K562 (cell line): ENCODE data around the gene ARID3A. TPM values are rescaled to one million over a fixed set of nuclear protein-coding genes. Genes with fewer than 3 reads are reported as not detected.

ENCODE experiments used
- ARID4B ChIP-seq: sonication (generic); formaldehyde crosslinking; IDR thresholded peaks from 2 replicates; pipeline ENCODE4 v1.8.0; 2022; ENCODE audit warnings: mild to moderate bottlenecking, missing genetic modification reagents
- ELF2 ChIP-seq: fragments of 250-450 bp; sonication (Bioruptor Pico); IDR thresholded peaks from 2 replicates; pipeline ENCODE4 v1.5.0; 2021; ENCODE audit warnings: mild to moderate bottlenecking
- HDAC1 ChIP-seq, 2 experiments: fragments of 450-650 bp; IDR thresholded peaks; 2 replicates each; pipeline ENCODE4 v1.6.1; 2016 to 2017; ENCODE audit warnings: inconsistent platforms in 1 of 2, mild to moderate bottlenecking in 1 of 2, moderate library complexity in 1 of 2
- HDAC3 ChIP-seq: fragments of 450-650 bp; IDR thresholded peaks from 2 replicates; pipeline ENCODE4 v1.6.1; 2018; ENCODE audit warnings: borderline replicate concordance, mild to moderate bottlenecking, moderate library complexity; ENCODE audit not compliant: partially characterized antibody
- MIER1 ChIP-seq: fragments of 450-650 bp; IDR thresholded peaks from 2 replicates; pipeline ENCODE4 v1.6.1; 2016; ENCODE audit warnings: antibody characterized with exemption, mild to moderate bottlenecking, low read depth
- OTX1 ChIP-seq: fragments of 450-650 bp; formaldehyde crosslinking; IDR thresholded peaks from 2 replicates; pipeline ENCODE4 v1.4.0; 2022; ENCODE audit warnings: mild to moderate bottlenecking
- PML ChIP-seq: IDR thresholded peaks from 2 replicates; pipeline ENCODE4 v1.6.1; 2012; ENCODE audit warnings: low read length, inconsistent platforms
- PRMT5 ChIP-seq: sonication (generic); formaldehyde crosslinking; IDR thresholded peaks from 2 replicates; pipeline ENCODE4 v1.5.0; 2020; ENCODE audit warnings: missing genetic modification reagents
- PRPF4 ChIP-seq: fragments of 200-400 bp; formaldehyde crosslinking; IDR thresholded peaks from one replicate; pipeline ENCODE4 v1.6.1; 2017; ENCODE audit warnings: low read length, low read depth, mild to moderate bottlenecking; ENCODE audit not compliant: insufficient read depth, poor library complexity, severe bottlenecking
- SLC30A9 ChIP-seq: fragments of 250-450 bp; sonication (Bioruptor Pico); IDR thresholded peaks from 2 replicates; pipeline ENCODE4 v1.8.0; 2022; ENCODE audit warnings: mild to moderate bottlenecking, moderate library complexity
- TCF7 ChIP-seq: sonication (generic); IDR thresholded peaks from 2 replicates; pipeline ENCODE4 v1.6.1; 2016; ENCODE audit warnings: antibody characterized with exemption, borderline replicate concordance
- ZNF77 ChIP-seq: fragments of 250-450 bp; sonication (Bioruptor Pico); IDR thresholded peaks from 2 replicates; pipeline ENCODE4 v1.5.0; 2020
- polyA plus RNA-seq, 8 experiments: library from polyadenylated mRNA; depleted of rRNA in 4 of 8; stranded (reverse) in 5 of 8; unstranded in 3 of 8; fragments of >200 nt; fragmentation: Nextera tagmentation in 2 of 8; fragmentation: Illumina TruSeq in 1 of 8; extraction: Ambion mirVana in 2 of 8; extraction: Trizol in 1 of 8; gene quantifications; 2 replicates each; pipeline versions ENCODE4 v1.2.1 to v1.2.3, GENCODE V29; 2011 to 2014; ENCODE audit warnings: inconsistent platforms in 1 of 8, missing spikeins in 1 of 8
- total RNA-seq, 7 experiments: library from RNA; depleted of rRNA in 6 of 7; stranded (reverse); fragments of >200 nt in 6 of 7; fragmentation: Illumina TruSeq in 2 of 7; extraction: Trizol in 2 of 7; gene quantifications; 2 replicates each; pipeline versions ENCODE4 v1.2.1 to v1.2.3, GENCODE V29; 2011 to 2021; ENCODE audit warnings: low replicate concordance in 1 of 7
- TF ChIP-seq, protein P1 (sequence below): fragments of 250-450 bp; sonication (Bioruptor Pico); IDR thresholded peaks from 2 replicates; pipeline ENCODE4 v1.8.0; 2022; ENCODE audit warnings: moderate library complexity, mild to moderate bottlenecking, inconsistent platforms
- TF ChIP-seq, protein P2 (sequence below): sonication (generic); formaldehyde crosslinking; IDR thresholded peaks from 2 replicates; pipeline ENCODE4 v1.8.1; 2023; ENCODE audit warnings: missing genetic modification reagents, mild to moderate bottlenecking, borderline replicate concordance
- TF ChIP-seq, protein P3 (sequence below): sonication (generic); formaldehyde crosslinking; IDR thresholded peaks from 2 replicates; pipeline ENCODE4 v1.8.0; 2022; ENCODE audit warnings: missing genetic modification reagents, mild to moderate bottlenecking, moderate library complexity, borderline replicate concordance
- TF ChIP-seq, protein P4 (sequence below): sonication (generic); formaldehyde crosslinking; IDR thresholded peaks from 2 replicates; pipeline ENCODE4 v1.9.0; 2022; ENCODE audit warnings: mild to moderate bottlenecking, missing genetic modification reagents

Gene ARID3A
- total and polyA plus RNA-seq, 9 of the 15 experiments (the other 6 are each of a cell fraction or from before 2014, with no cell fraction given) = 1.4 to 118 (median 31.2) TPM

DNA sequence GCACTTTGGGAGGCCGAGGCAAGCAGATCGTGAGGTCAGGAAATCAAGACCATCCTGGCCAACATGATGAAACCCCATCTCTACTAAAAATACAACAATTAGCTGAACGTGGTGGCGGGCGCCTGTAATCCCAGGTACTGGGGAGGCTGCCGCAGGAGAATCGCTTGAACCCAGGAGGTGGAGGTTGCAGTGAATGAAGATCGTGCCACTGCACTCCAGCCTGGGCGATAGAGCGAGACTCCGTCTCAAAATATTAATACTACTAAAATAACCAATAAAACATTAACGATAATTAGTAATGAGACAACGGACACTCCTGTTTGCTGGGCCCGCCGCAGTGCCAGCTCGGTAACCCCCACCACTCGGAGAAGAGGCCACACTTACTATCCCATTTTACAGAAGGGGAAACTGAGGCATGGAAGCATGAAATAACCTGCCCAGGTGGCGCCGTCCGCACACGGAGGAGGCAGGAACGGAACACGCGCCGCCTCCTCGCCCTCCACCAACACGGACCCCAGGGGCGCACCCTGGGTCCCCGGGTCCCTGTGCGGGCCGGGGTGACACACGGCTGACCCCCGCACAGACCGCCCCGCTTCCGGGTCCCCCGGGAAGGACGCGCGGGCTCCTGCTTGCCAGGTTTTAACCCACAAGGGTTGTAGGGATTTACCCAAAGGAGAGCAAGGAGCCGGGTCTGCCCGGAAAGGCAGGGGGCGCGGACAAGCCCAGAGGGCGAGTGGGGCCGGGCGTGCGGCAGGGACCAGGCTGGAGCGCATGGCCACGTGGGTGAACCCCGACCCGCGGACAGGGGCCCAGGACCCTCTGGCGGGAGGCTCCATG is 14.4 kb upstream of the ARID3A start (continued):
- TF ChIP-seq OTX1 (CRISPR knock-in tag) (no peak), PRPF4 (no peak), ZNF77 (no peak), PML (no peak), ARID4B (CRISPR knock-in tag) (peak; percentile 48; the same call in 1 of the 2 replicates), HDAC1 (IDR thresholded peaks at IDR 0.05) (peak in 1 of 2 experiments; percentile 66; a peak in 1 of 4 replicates), HDAC3 (no peak), TCF7 (no peak), MIER1 (no peak; the same call in 1 of the 2 replicates), SLC30A9 (no peak), ELF2 (CRISPR knock-in tag) (no peak), PRMT5 (CRISPR knock-in tag) (no peak)
- TF ChIP-seq, protein P1, sequence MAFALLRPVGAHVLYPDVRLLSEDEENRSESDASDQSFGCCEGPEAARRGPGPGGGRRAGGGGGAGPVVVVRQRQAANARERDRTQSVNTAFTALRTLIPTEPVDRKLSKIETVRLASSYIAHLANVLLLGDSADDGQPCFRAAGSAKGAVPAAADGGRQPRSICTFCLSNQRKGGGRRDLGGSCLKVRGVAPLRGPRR = no peak
- TF ChIP-seq, protein P2, sequence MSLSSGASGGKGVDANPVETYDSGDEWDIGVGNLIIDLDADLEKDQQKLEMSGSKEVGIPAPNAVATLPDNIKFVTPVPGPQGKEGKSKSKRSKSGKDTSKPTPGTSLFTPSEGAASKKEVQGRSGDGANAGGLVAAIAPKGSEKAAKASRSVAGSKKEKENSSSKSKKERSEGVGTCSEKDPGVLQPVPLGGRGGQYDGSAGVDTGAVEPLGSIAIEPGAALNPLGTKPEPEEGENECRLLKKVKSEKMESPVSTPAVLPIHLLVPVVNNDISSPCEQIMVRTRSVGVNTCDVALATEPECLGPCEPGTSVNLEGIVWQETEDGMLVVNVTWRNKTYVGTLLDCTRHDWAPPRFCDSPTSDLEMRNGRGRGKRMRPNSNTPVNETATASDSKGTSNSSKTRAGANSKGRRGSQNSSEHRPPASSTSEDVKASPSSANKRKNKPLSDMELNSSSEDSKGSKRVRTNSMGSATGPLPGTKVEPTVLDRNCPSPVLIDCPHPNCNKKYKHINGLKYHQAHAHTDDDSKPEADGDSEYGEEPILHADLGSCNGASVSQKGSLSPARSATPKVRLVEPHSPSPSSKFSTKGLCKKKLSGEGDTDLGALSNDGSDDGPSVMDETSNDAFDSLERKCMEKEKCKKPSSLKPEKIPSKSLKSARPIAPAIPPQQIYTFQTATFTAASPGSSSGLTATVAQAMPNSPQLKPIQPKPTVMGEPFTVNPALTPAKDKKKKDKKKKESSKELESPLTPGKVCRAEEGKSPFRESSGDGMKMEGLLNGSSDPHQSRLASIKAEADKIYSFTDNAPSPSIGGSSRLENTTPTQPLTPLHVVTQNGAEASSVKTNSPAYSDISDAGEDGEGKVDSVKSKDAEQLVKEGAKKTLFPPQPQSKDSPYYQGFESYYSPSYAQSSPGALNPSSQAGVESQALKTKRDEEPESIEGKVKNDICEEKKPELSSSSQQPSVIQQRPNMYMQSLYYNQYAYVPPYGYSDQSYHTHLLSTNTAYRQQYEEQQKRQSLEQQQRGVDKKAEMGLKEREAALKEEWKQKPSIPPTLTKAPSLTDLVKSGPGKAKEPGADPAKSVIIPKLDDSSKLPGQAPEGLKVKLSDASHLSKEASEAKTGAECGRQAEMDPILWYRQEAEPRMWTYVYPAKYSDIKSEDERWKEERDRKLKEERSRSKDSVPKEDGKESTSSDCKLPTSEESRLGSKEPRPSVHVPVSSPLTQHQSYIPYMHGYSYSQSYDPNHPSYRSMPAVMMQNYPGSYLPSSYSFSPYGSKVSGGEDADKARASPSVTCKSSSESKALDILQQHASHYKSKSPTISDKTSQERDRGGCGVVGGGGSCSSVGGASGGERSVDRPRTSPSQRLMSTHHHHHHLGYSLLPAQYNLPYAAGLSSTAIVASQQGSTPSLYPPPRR (CRISPR knock-in tag) = no peak
- TF ChIP-seq, protein P3, sequence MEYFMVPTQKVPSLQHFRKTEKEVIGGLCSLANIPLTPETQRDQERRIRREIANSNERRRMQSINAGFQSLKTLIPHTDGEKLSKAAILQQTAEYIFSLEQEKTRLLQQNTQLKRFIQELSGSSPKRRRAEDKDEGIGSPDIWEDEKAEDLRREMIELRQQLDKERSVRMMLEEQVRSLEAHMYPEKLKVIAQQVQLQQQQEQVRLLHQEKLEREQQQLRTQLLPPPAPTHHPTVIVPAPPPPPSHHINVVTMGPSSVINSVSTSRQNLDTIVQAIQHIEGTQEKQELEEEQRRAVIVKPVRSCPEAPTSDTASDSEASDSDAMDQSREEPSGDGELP = peak; percentile 54
- TF ChIP-seq, protein P4, sequence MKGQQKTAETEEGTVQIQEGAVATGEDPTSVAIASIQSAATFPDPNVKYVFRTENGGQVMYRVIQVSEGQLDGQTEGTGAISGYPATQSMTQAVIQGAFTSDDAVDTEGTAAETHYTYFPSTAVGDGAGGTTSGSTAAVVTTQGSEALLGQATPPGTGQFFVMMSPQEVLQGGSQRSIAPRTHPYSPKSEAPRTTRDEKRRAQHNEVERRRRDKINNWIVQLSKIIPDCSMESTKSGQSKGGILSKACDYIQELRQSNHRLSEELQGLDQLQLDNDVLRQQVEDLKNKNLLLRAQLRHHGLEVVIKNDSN (CRISPR knock-in tag) = peak; percentile 49
